CD4-positive, alpha-beta T cell (primary cell): ENCODE results near the gene YLPM1. TPM values are rescaled to one million over a fixed set of nuclear protein-coding genes. Genes with fewer than 3 reads are reported as not detected.

Experiments used
- ATAC-seq: fragments of 200-7000 bp; cut with Tn5 transposase; one replicate; pipeline ENCODE4 v1.10.0; 2022; ENCODE audit warnings: mild to moderate bottlenecking; ENCODE audit not compliant: poor library complexity
- CTCF ChIA-PET: fragments of 350-600 bp; sonication (Branson Sonifier 250); formaldehyde crosslinking; loops from one replicate; lab custom pipeline; 2021; ENCODE audit warnings: antibody characterized with exemption, inconsistent platforms; lab: Charles Lee
- POLR2A ChIA-PET: fragments of 350-600 bp; sonication (Branson Sonifier 250); formaldehyde crosslinking; loops from one replicate; lab custom pipeline; 2021; ENCODE audit warnings: antibody characterized with exemption, inconsistent platforms; lab: Charles Lee
- DNase-seq, 14 experiments: peaks; one replicate each; pipeline ENCODE4 v3.0.0-alpha.2; 2013 to 2020; ENCODE audit warnings: mixed read lengths in 2 of 14
- H3K27ac ChIP-seq, 2 donors: one replicate each; pipeline versions ENCODE4 v1.5.1 to v1.7.0; 2013; ENCODE audit warnings: low read length in 2 of 2, low read depth in 1 of 2, mild to moderate bottlenecking in 1 of 2
- H3K27me3 ChIP-seq, 2 experiments: 1 replicate in 1 of 2; 2 replicates in 1 of 2; pipeline versions ENCODE4 v1.6.1 to v1.7.0; 2013; ENCODE audit warnings: low read length in 2 of 2, control low read depth in 1 of 2, mild to moderate bottlenecking in 1 of 2, moderate library complexity in 1 of 2; ENCODE audit not compliant: insufficient read depth in 2 of 2, control insufficient read depth in 1 of 2
- H3K36me3 ChIP-seq: one replicate; pipeline ENCODE4 v1.6.1; 2013; ENCODE audit warnings: low read length, control low read depth; ENCODE audit not compliant: insufficient read depth
- H3K4me1 ChIP-seq: one replicate; pipeline ENCODE4 v1.6.1; 2013; ENCODE audit warnings: low read length, control low read depth; ENCODE audit not compliant: insufficient read depth
- H3K4me3 ChIP-seq: one replicate; pipeline ENCODE4 v1.5.1; 2013; ENCODE audit warnings: mild to moderate bottlenecking, low read length, moderate library complexity
- H3K9me3 ChIP-seq, 2 experiments: 1 replicate in 1 of 2; 2 replicates in 1 of 2; pipeline versions ENCODE4 v1.6.1 to v1.7.0; 2013; ENCODE audit warnings: low read length in 2 of 2, mild to moderate bottlenecking in 2 of 2, control low read depth in 1 of 2, moderate library complexity in 1 of 2; ENCODE audit not compliant: control insufficient read depth in 1 of 2, insufficient read depth in 1 of 2
- H3K27ac Mint-ChIP-seq: one replicate; pipeline ENCODE4 v1.8.0; 2020; ENCODE audit warnings: mixed read lengths
- H3K27me3 Mint-ChIP-seq: one replicate; pipeline ENCODE4 v1.8.0; 2021; ENCODE audit warnings: mixed read lengths
- H3K36me3 Mint-ChIP-seq: one replicate; pipeline ENCODE4 v1.8.0; 2021; ENCODE audit warnings: low read depth, mixed read lengths
- H3K4me1 Mint-ChIP-seq: one replicate; pipeline ENCODE4 v1.8.0; 2021; ENCODE audit warnings: low read depth, mixed read lengths
- H3K4me3 Mint-ChIP-seq: one replicate; pipeline ENCODE4 v1.8.0; 2020; ENCODE audit warnings: mild to moderate bottlenecking, mixed read lengths
- H3K9me3 Mint-ChIP-seq: one replicate; pipeline ENCODE4 v1.8.0; 2020; ENCODE audit warnings: mixed read lengths
- CTCF ChIP-seq: fragments of 200-600 bp; IDR thresholded peaks from one replicate; pipeline ENCODE4 v1.8.0; 2022; ENCODE audit warnings: antibody characterized with exemption, mild to moderate bottlenecking
- intact Hi-C, 2 experiments: fragments of 100-400 bp; cut with DNase I in 1 of 2; cut with micrococcal nuclease in 1 of 2; formaldehyde crosslinking; loops; one replicate each; pipeline versions ENCODE4 v1.15.1 to v1.9.0; 2023 to 2025; cut with DNase I, micrococcal nuclease
- total RNA-seq, 174 experiments: library from RNA in 2 of 174; stranded (reverse) in 2 of 174; gene quantifications; one replicate each; pipeline ENCODE4 v1.2.3 and lab custom pipeline; 2021 to 2026

The YLPM1 gene
- total RNA-seq, 2 experiments from 2014 or later = 87.2 to 88.6 TPM

GRCh38 chr14:74820288-74820687 is 57.2 kb downstream of the YLPM1 start:
- ChIA-PET CTCF (no interaction called here), POLR2A (no interaction called here)
- intact Hi-C loops = no loop called here
- no peak overlapping the region for H3K27ac Mint-ChIP-seq
- no peaks in the 10 kb centered on the region for H3K27me3 Mint-ChIP-seq
- no peaks in the 10 kb centered on the region for H3K9me3 ChIP-seq
- no peaks in the 10 kb centered on the region for H3K4me1 ChIP-seq
- H3K4me3 ChIP-seq = no peak overlapping the region
- ATAC-seq (no peak), DNase-seq (no peak)
- H3K4me1 Mint-ChIP-seq = no peaks in the 10 kb centered on the region
- no peaks in the 10 kb centered on the region for H3K27me3 ChIP-seq
- no peaks in the 10 kb centered on the region for H3K9me3 Mint-ChIP-seq
- peaks cover 89% of the 10 kb centered on the region for H3K36me3 Mint-ChIP-seq
- no peak overlapping the region for H3K4me3 Mint-ChIP-seq
- no peak for TF ChIP-seq CTCF
- H3K27ac ChIP-seq = no peak overlapping the region
- peaks cover 89% of the 10 kb centered on the region for H3K36me3 ChIP-seq

- Mint-ChIP-seq H3K27me3 (no peaks in the 10 kb centered on the region), H3K9me3 (no peaks in the 10 kb centered on the region), H3K36me3 (peaks cover 78% of the 10 kb centered on the region), H3K4me1 (no peaks in the 10 kb centered on the region), H3K4me3 (no peak overlapping the region), H3K27ac (no peak overlapping the region)
- Histone ChIP-seq H3K4me3 (no peak overlapping the region), H3K27ac (no peak overlapping the region), H3K4me1 (no peaks in the 10 kb centered on the region), H3K27me3 (no peaks in the 10 kb centered on the region), H3K36me3 (peaks cover 85% of the 10 kb centered on the region), H3K9me3 (no peaks in the 10 kb centered on the region)
- ATAC-seq (no peak), DNase-seq (no peak)
- ChIA-PET CTCF (no interaction called here), POLR2A (no interaction called here)
- no peak for TF ChIP-seq CTCF
- intact Hi-C loops = no loop called here
These were observed 58.3 kb downstream of the YLPM1 start for GRCh38 chr14:74821267-74821915.

DNA sequence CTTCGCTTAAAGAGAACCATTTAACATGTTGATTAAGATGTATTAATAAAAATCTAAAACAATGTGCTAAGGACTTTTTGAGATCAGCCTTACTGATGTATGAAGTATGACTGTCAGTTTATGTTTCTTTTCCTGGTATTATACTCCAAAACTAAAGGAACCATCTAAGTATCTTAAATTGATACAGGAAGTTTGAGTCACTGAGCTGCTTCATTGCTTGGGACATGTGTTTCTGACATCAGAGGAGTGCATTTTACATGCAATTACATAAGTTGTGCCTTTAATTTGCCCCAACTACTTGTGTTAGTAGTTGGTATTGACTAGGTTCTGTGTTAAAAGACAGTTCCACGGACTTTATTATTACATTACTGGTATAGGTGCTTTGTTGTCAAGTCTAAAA is 61.9 kb downstream of the YLPM1 start:
- Mint-ChIP-seq H3K4me1 (no peaks in the 10 kb centered on the region), H3K36me3 (peaks cover 79% of the 10 kb centered on the region)

More for the DNA sequence above, 61.9 kb downstream of the YLPM1 start:
- POLR2A ChIA-PET = no interaction called here
- DNase-seq = no peak
- intact Hi-C loops = loop anchor here in 1 of 2 experiments (5.0 kb wide), 1 partner anchor 1177 kb away; no protein-coding TSS in a partner anchor
- ATAC-seq = no peak
- H3K36me3 ChIP-seq = peaks cover 78% of the 10 kb centered on the region
- H3K27ac Mint-ChIP-seq = no peak overlapping the region
- no peak overlapping the region for H3K4me3 Mint-ChIP-seq
- no peaks in the 10 kb centered on the region for H3K27me3 ChIP-seq
- CTCF ChIA-PET = no interaction called here
- no peak overlapping the region for H3K4me3 ChIP-seq
- no peak for TF ChIP-seq CTCF
- H3K27ac ChIP-seq = no peak overlapping the region
- H3K4me1 ChIP-seq = no peaks in the 10 kb centered on the region
- H3K9me3 ChIP-seq = no peaks in the 10 kb centered on the region
- H3K27me3 Mint-ChIP-seq = no peaks in the 10 kb centered on the region
- no peaks in the 10 kb centered on the region for H3K9me3 Mint-ChIP-seq
